Activated CD4-positive, alpha-beta T cell treated with anti-CD3 and anti-CD28 coated beads for 36 hours (primary cell): ENCODE measurements around the gene CD48. TPM values are rescaled to one million over a fixed set of nuclear protein-coding genes. Genes with fewer than 3 reads are reported as not detected.

Source experiments
- ATAC-seq: fragments of 200-7000 bp; cut with Tn5 transposase; one replicate; pipeline ENCODE4 v1.10.0; 2021; ENCODE audit warnings: mild to moderate bottlenecking, moderate library complexity
- CTCF ChIA-PET: fragments of 350-600 bp; sonication (Branson Sonifier 250); formaldehyde crosslinking; loops from one replicate; lab custom pipeline; 2021; ENCODE audit warnings: antibody characterized with exemption; lab: Charles Lee
- POLR2A ChIA-PET: fragments of 350-600 bp; sonication (Branson Sonifier 250); formaldehyde crosslinking; loops from one replicate; lab custom pipeline; 2021; ENCODE audit warnings: antibody characterized with exemption, inconsistent platforms; lab: Charles Lee
- DNase-seq: peaks from one replicate; pipeline ENCODE4 v3.0.0-alpha.2; 2020
- H3K27ac Mint-ChIP-seq: one replicate; pipeline ENCODE4 v1.8.0; 2021; ENCODE audit warnings: mixed read lengths
- H3K27me3 Mint-ChIP-seq: one replicate; pipeline ENCODE4 v1.8.0; 2021; ENCODE audit warnings: mixed read lengths
- H3K36me3 Mint-ChIP-seq: one replicate; pipeline ENCODE4 v1.8.0; 2021; ENCODE audit warnings: low read depth, mixed read lengths
- H3K4me1 Mint-ChIP-seq: one replicate; pipeline ENCODE4 v1.8.0; 2021; ENCODE audit warnings: mixed read lengths
- H3K4me3 Mint-ChIP-seq: one replicate; pipeline ENCODE4 v1.8.0; 2021; ENCODE audit warnings: mild to moderate bottlenecking, moderate library complexity, mixed read lengths
- H3K9me3 Mint-ChIP-seq: one replicate; pipeline ENCODE4 v1.8.0; 2021; ENCODE audit warnings: low read depth, mixed read lengths
- intact Hi-C, 2 experiments: fragments of 100-400 bp; cut with DNase I in 1 of 2; cut with micrococcal nuclease in 1 of 2; formaldehyde crosslinking; loops; one replicate each; pipeline versions ENCODE4 v1.14.2 to v1.15.1; 2022 to 2024; cut with DNase I, micrococcal nuclease
- total RNA-seq, 2 experiments: library from RNA; stranded (reverse); gene quantifications; one replicate each; pipeline ENCODE4 v1.2.3, GENCODE V29; 2021

Gene CD48
- 100 to 1,000 TPM; 180 to 217 TPM for total RNA-seq

GRCh38 chr1:160711602-160712311 lies at the start of gene CD48:
Gene CD48 (minus strand): TSS chr1:160711822. CDS start chr1:160711763, 59 bp downstream.
- ChIA-PET POLR2A (interaction anchor here (0.6 to 0.9 kb wide), 5 partner anchors 25 to 358 kb away, joined by 3 to 8 read pairs (median 3); no protein-coding TSS in a partner anchor), CTCF (interaction anchor here (0.6 to 6.7 kb wide), 15 partner anchors 9 to 410 kb away, joined by 3 to 103 read pairs (median 7); partner anchors contain the start of gene SLAMF7)
- no peak within 1 kb of the TSS for H3K27ac Mint-ChIP-seq
- no peaks in the 10 kb centered on the region for H3K9me3 Mint-ChIP-seq
- peak; percentile 40 for ATAC-seq
- intact Hi-C loops, result loop anchor here (1.0 to 5.0 kb wide), 7 partner anchors 15 to 85 kb away; partner anchors contain the start of gene LY9 (in 1 of the 2)
- no peaks in the 10 kb centered on the region for H3K27me3 Mint-ChIP-seq
- no peaks in the 10 kb centered on the region for H3K36me3 Mint-ChIP-seq
- DNase-seq, result peak; percentile 70
- H3K4me3 Mint-ChIP-seq, result no peak within 1 kb of the TSS
- H3K4me1 Mint-ChIP-seq, result peaks cover 34% of the 10 kb centered on the region

- H3K27me3 Mint-ChIP-seq, result no peaks in the 10 kb centered on the region
- peaks cover 3% of the 10 kb centered on the region for H3K9me3 Mint-ChIP-seq
- DNase-seq (no peak), ATAC-seq (no peak)
- no peak overlapping the region for H3K4me3 Mint-ChIP-seq
- intact Hi-C loops, result no loop called here
- ChIA-PET CTCF (no interaction called here), POLR2A (interaction anchor here (0.8 kb wide), 1 partner anchor 53 kb away, joined by 3 read pairs; no protein-coding TSS in a partner anchor)
- H3K4me1 Mint-ChIP-seq, result peaks cover 19% of the 10 kb centered on the region
- no peaks in the 10 kb centered on the region for H3K36me3 Mint-ChIP-seq
- H3K27ac Mint-ChIP-seq, result no peak overlapping the region
Observed at GRCh38 chr1:160761046-160761445, 49.4 kb upstream of the CD48 start.

- Mint-ChIP-seq H3K9me3 (peaks cover 3% of the 10 kb centered on the region), H3K4me1 (peaks cover 25% of the 10 kb centered on the region), H3K27ac (no peak overlapping the region), H3K27me3 (no peaks in the 10 kb centered on the region), H3K4me3 (no peak overlapping the region), H3K36me3 (no peaks in the 10 kb centered on the region)
- ChIA-PET CTCF (interaction anchor here (0.6 to 2.4 kb wide), 6 partner anchors 8 to 406 kb away, joined by 3 to 9 read pairs (median 4); partner anchors contain the start of gene PPOX), POLR2A (no interaction called here)
- intact Hi-C loops, result no loop called here
- ATAC-seq, result no peak
- DNase-seq, result no peak
Observed at GRCh38 chr1:160759740-160760139, 48.1 kb upstream of the CD48 start.

GRCh38 chr1:160758521-160758920 lies 46.9 kb upstream of the CD48 start:
- ChIA-PET POLR2A (interaction anchor here (0.6 kb wide), 1 partner anchor 56 kb away, joined by 4 read pairs; no protein-coding TSS in a partner anchor), CTCF (interaction anchor here (1.1 to 2.4 kb wide), 5 partner anchors 9 to 67 kb away, joined by 3 to 9 read pairs (median 5); no protein-coding TSS in a partner anchor)
- peaks cover 25% of the 10 kb centered on the region for H3K4me1 Mint-ChIP-seq
- no peak overlapping the region for H3K4me3 Mint-ChIP-seq
- intact Hi-C loops, result loop anchor here in 1 of 2 experiments (1.0 kb wide), 1 partner anchor 13 kb away; no protein-coding TSS in a partner anchor
- peaks cover 3% of the 10 kb centered on the region for H3K36me3 Mint-ChIP-seq
- no peak overlapping the region for H3K27ac Mint-ChIP-seq
- ATAC-seq, result peak; percentile 42
- peaks cover 2% of the 10 kb centered on the region for H3K9me3 Mint-ChIP-seq
- no peak for DNase-seq
- H3K27me3 Mint-ChIP-seq, result no peaks in the 10 kb centered on the region

GRCh38 chr1:160756849-160757201 lies 45.2 kb upstream of the CD48 start:
- H3K4me3 Mint-ChIP-seq, result no peak overlapping the region
- intact Hi-C loops, result no loop called here

GRCh38 chr1:160755911-160756848 lies 44.6 kb upstream of the CD48 start:
- no peak overlapping the region for H3K4me3 Mint-ChIP-seq
- ATAC-seq, result peak; percentile 53

More at GRCh38 chr1:160756849-160757201, 45.2 kb upstream of the CD48 start:
- H3K4me1 Mint-ChIP-seq, result peaks cover 40% of the 10 kb centered on the region
- ChIA-PET POLR2A (no interaction called here), CTCF (interaction anchor here (0.8 to 3.0 kb wide), 8 partner anchors 8 to 82 kb away, joined by 3 to 17 read pairs (median 4); partner anchors contain the start of gene SLAMF7)
- peaks cover 17% of the 10 kb centered on the region for H3K36me3 Mint-ChIP-seq
- no peaks in the 10 kb centered on the region for H3K27me3 Mint-ChIP-seq
- ATAC-seq (peak; percentile 12), DNase-seq (no peak)
- H3K9me3 Mint-ChIP-seq, result peaks cover 2% of the 10 kb centered on the region
- H3K27ac Mint-ChIP-seq, result peak overlapping the region; percentile 11

GRCh38 chr1:160755461-160755860 lies 43.8 kb upstream of the CD48 start:
- no peak for ATAC-seq
- H3K9me3 Mint-ChIP-seq, result no peaks in the 10 kb centered on the region
- ChIA-PET POLR2A (no interaction called here), CTCF (interaction anchor here (0.7 to 3.0 kb wide), 7 partner anchors 9 to 238 kb away, joined by 3 to 17 read pairs (median 4); partner anchors contain the start of gene SLAMF7)
- H3K27ac Mint-ChIP-seq, result peak overlapping the region; percentile 69
- no peaks in the 10 kb centered on the region for H3K27me3 Mint-ChIP-seq
- no peak for DNase-seq
- H3K4me1 Mint-ChIP-seq, result peaks cover 46% of the 10 kb centered on the region
- intact Hi-C loops, result no loop called here
- H3K4me3 Mint-ChIP-seq, result no peak overlapping the region
- peaks cover 28% of the 10 kb centered on the region for H3K36me3 Mint-ChIP-seq

More at GRCh38 chr1:160755911-160756848, 44.6 kb upstream of the CD48 start:
- H3K9me3 Mint-ChIP-seq, result peaks cover 2% of the 10 kb centered on the region
- peaks cover 45% of the 10 kb centered on the region for H3K4me1 Mint-ChIP-seq
- intact Hi-C loops, result no loop called here
- ChIA-PET POLR2A (no interaction called here), CTCF (interaction anchor here (0.5 to 3.0 kb wide), 12 partner anchors 9 to 430 kb away, joined by 3 to 17 read pairs (median 4); partner anchors contain the start of gene SLAMF7)
- DNase-seq, result no peak
- no peaks in the 10 kb centered on the region for H3K27me3 Mint-ChIP-seq
- peaks cover 21% of the 10 kb centered on the region for H3K36me3 Mint-ChIP-seq
- peak overlapping the region; percentile 69 for H3K27ac Mint-ChIP-seq

- DNase-seq (no peak), ATAC-seq (no peak)
- no peaks in the 10 kb centered on the region for H3K27me3 Mint-ChIP-seq
- H3K4me1 Mint-ChIP-seq, result peaks cover 58% of the 10 kb centered on the region
- H3K4me3 Mint-ChIP-seq, result no peak overlapping the region
- peaks cover 32% of the 10 kb centered on the region for H3K36me3 Mint-ChIP-seq
- intact Hi-C loops, result no loop called here
- ChIA-PET CTCF (interaction anchor here (2.0 kb wide), 1 partner anchor 24 kb away, joined by 6 read pairs; no protein-coding TSS in a partner anchor), POLR2A (no interaction called here)
- no peaks in the 10 kb centered on the region for H3K9me3 Mint-ChIP-seq
- no peak overlapping the region for H3K27ac Mint-ChIP-seq
Observed at GRCh38 chr1:160753594-160753993, 42.0 kb upstream of the CD48 start.

GRCh38 chr1:160752924-160753323 lies 41.3 kb upstream of the CD48 start:
- DNase-seq (no peak), ATAC-seq (no peak)
- intact Hi-C loops, result loop anchor here in 1 of 2 experiments (1.0 kb wide), 1 partner anchor 14 kb away; no protein-coding TSS in a partner anchor
- POLR2A ChIA-PET, result no interaction called here
- Mint-ChIP-seq H3K4me1 (peaks cover 65% of the 10 kb centered on the region), H3K9me3 (no peaks in the 10 kb centered on the region), H3K27me3 (no peaks in the 10 kb centered on the region), H3K27ac (no peak overlapping the region), H3K4me3 (no peak overlapping the region), H3K36me3 (peaks cover 32% of the 10 kb centered on the region)
- CTCF ChIA-PET, result interaction anchor here (0.9 to 2.0 kb wide), 3 partner anchors 9 to 24 kb away, joined by 3 to 6 read pairs (median 3); no protein-coding TSS in a partner anchor

- DNase-seq, result no peak
- H3K36me3 Mint-ChIP-seq, result peaks cover 32% of the 10 kb centered on the region
- ChIA-PET POLR2A (no interaction called here), CTCF (interaction anchor here (0.5 to 2.0 kb wide), 4 partner anchors 9 to 106 kb away, joined by 3 to 6 read pairs (median 3); partner anchors contain the start of gene SLAMF1)
- no peaks in the 10 kb centered on the region for H3K27me3 Mint-ChIP-seq
- H3K4me3 Mint-ChIP-seq, result no peak overlapping the region
- H3K27ac Mint-ChIP-seq, result peak overlapping the region; percentile 82
- intact Hi-C loops, result loop anchor here in 1 of 2 experiments (1.0 kb wide), 1 partner anchor 15 kb away; no protein-coding TSS in a partner anchor
- ATAC-seq, result no peak
- H3K9me3 Mint-ChIP-seq, result no peaks in the 10 kb centered on the region
- peaks cover 69% of the 10 kb centered on the region for H3K4me1 Mint-ChIP-seq
Observed at GRCh38 chr1:160752406-160752805, 40.8 kb upstream of the CD48 start.
